Progenitor cell of endocrine pancreas (in vitro differentiated cells): ENCODE results near the gene RRP36. TPM values are rescaled to one million over a fixed set of nuclear protein-coding genes. Genes with fewer than 3 reads are reported as not detected.

ENCODE experiments used
- DNase-seq: peaks from one replicate; pipeline ENCODE4 v3.0.0; 2021; ENCODE audit warnings: low spot score; ENCODE audit not compliant: unreplicated experiment
- H3K27ac Mint-ChIP-seq: 2 replicates; pipeline ENCODE4 v1.8.0; 2021; ENCODE audit warnings: mild to moderate bottlenecking, moderate library complexity, mixed read lengths
- H3K27me3 Mint-ChIP-seq: 2 replicates; pipeline ENCODE4 v1.8.0; 2021; ENCODE audit warnings: mixed read lengths
- H3K36me3 Mint-ChIP-seq: 2 replicates; pipeline ENCODE4 v1.8.0; 2022; ENCODE audit warnings: mixed read lengths; ENCODE audit not compliant: insufficient read depth
- H3K4me1 Mint-ChIP-seq: 2 replicates; pipeline ENCODE4 v1.8.0; 2021; ENCODE audit warnings: low read depth, mixed read lengths
- H3K4me3 Mint-ChIP-seq: 2 replicates; pipeline ENCODE4 v1.8.0; 2021; ENCODE audit warnings: low read depth, mild to moderate bottlenecking, moderate library complexity, mixed read lengths
- H3K9me3 Mint-ChIP-seq: 2 replicates; pipeline ENCODE4 v1.8.0; 2021; ENCODE audit warnings: low read depth, mixed read lengths
- total RNA-seq: library from RNA; stranded (reverse); gene quantifications from 2 replicates; pipeline ENCODE4 v1.2.1, GENCODE V29; 2021
- TF ChIP-seq, protein P1 (sequence below): fragments of 200-600 bp; sonication (generic); IDR thresholded peaks from one replicate; pipeline ENCODE4 v1.5.0; 2021; ENCODE audit warnings: antibody characterized with exemption, mild to moderate bottlenecking; ENCODE audit not compliant: unreplicated experiment

The RRP36 gene
- total RNA-seq, 1 donor from 2014 or later, result 62.4 TPM

DNA sequence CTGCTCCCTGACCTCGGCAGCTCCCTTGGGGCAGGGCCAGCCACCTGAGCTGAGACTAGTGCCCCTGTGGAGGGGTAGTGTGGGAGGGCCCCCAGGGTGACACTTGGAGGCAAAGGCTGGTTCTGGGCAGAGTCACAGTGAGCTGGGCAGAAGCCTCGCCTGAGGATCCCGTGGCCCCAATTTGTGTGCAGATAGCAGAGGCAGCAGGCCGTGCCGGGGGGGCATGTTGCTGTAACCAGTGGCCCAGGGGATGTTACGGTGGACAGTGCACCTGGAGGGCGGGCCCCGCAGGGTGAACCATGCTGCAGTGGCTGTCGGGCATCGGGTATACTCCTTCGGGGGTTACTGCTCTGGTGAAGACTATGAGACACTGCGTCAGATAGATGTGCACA is 4.5 kb upstream of the RRP36 start:
- DNase-seq, result no peak
- Mint-ChIP-seq H3K4me1 (peaks cover 30% of the 10 kb centered on the region), H3K4me3 (no peak overlapping the region), H3K27me3 (no peaks in the 10 kb centered on the region), H3K27ac (peak overlapping the region; percentile 64), H3K36me3 (peaks cover 6% of the 10 kb centered on the region), H3K9me3 (no peaks in the 10 kb centered on the region)
- TF ChIP-seq, protein P1, sequence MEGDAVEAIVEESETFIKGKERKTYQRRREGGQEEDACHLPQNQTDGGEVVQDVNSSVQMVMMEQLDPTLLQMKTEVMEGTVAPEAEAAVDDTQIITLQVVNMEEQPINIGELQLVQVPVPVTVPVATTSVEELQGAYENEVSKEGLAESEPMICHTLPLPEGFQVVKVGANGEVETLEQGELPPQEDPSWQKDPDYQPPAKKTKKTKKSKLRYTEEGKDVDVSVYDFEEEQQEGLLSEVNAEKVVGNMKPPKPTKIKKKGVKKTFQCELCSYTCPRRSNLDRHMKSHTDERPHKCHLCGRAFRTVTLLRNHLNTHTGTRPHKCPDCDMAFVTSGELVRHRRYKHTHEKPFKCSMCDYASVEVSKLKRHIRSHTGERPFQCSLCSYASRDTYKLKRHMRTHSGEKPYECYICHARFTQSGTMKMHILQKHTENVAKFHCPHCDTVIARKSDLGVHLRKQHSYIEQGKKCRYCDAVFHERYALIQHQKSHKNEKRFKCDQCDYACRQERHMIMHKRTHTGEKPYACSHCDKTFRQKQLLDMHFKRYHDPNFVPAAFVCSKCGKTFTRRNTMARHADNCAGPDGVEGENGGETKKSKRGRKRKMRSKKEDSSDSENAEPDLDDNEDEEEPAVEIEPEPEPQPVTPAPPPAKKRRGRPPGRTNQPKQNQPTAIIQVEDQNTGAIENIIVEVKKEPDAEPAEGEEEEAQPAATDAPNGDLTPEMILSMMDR, result no peak

DNA sequence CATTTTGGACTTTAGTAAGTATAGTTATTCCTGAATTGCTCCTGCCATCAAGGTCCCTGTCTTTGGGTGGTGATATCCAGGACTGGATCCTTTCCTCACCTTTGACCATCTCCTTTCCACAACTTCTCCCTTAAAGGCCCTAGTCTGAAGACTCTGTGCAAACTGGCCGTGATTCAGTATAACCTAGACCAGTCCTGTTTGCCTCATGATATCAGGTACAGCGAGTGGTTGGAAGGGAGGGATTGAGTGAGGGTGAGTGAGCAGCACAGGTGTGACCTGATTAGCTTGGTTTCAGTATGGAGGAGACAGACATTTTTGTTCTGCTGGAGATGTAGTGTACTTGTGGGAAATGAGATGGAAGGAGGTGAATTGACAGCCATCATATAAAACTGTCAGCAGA is 2.3 kb upstream of the RRP36 start:
- no peaks in the 10 kb centered on the region for H3K9me3 Mint-ChIP-seq
- H3K4me1 Mint-ChIP-seq, result peaks cover 12% of the 10 kb centered on the region
- H3K36me3 Mint-ChIP-seq, result peaks cover 6% of the 10 kb centered on the region
- no peaks in the 10 kb centered on the region for H3K27me3 Mint-ChIP-seq
- TF ChIP-seq, protein P1, result no peak
- peak overlapping the region; percentile 22 for H3K27ac Mint-ChIP-seq
- no peak for DNase-seq
- no peak overlapping the region for H3K4me3 Mint-ChIP-seq

DNA sequence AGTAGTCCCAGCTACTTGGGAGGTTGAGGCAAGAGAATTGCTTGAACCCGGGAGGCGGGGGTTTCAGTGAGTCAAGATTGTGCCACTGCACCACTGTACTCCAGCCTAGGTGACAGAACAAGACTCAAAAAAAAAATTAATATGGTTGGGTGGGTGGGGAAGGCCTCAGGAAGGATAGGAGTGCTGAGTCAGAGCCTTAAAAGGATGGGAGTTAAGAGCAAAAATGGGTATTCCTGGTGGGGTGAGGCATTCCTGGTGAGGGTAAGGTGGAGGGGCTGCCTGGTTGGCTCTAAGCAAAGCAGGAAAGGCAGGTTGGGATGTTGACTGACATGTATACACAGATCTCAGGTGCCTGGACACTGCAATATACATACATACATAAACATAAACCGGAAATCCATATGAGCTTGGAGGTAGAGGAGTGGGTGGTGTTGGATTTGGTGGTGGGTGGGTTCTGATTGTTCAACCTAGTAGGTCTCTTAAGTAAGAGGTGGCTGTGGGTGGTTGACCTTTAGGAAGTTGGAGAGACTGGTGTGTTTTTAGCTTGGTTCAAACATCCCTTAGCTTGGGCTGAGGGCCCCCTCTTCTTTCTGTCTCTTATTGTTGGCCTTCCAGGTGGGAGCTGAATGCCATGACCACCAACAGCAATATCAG is 1.2 kb upstream of the RRP36 start:
- TF ChIP-seq, protein P1, result no peak
- peak overlapping the region; percentile 58 for H3K4me3 Mint-ChIP-seq
- no peak overlapping the region for H3K27ac Mint-ChIP-seq
- H3K4me1 Mint-ChIP-seq, result peaks cover 5% of the 10 kb centered on the region
- H3K27me3 Mint-ChIP-seq, result no peaks in the 10 kb centered on the region
- no peaks in the 10 kb centered on the region for H3K9me3 Mint-ChIP-seq
- DNase-seq, result no peak
- H3K36me3 Mint-ChIP-seq, result peaks cover 12% of the 10 kb centered on the region

DNA sequence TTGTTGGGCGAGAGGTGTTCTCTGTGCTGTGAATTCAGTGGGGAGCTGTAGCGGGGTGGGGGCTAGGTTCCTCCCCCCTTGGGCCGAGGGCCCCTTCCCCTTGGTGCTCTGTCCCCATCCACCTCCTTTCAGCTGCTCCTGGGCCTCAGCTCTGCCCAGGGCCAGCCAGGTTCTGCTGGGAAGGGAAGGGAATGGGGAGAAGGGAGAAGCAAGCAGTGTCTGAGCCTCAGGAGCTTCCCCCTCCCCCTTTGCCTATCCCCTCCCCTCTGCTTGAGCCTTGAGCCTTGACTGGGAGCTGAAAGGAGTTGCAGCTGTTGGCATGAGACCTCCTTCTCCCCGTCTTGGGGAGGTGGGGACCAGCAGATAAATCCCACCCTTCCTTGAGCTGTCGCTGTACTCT is 576 bp upstream of the RRP36 start:
- Mint-ChIP-seq H3K4me1 (peaks cover 4% of the 10 kb centered on the region), H3K4me3 (peak overlapping the region; percentile 98), H3K9me3 (no peaks in the 10 kb centered on the region), H3K27ac (peak overlapping the region; percentile 71), H3K27me3 (no peaks in the 10 kb centered on the region), H3K36me3 (peaks cover 12% of the 10 kb centered on the region)
- TF ChIP-seq, protein P1, result no peak
- DNase-seq, result no peak

DNA sequence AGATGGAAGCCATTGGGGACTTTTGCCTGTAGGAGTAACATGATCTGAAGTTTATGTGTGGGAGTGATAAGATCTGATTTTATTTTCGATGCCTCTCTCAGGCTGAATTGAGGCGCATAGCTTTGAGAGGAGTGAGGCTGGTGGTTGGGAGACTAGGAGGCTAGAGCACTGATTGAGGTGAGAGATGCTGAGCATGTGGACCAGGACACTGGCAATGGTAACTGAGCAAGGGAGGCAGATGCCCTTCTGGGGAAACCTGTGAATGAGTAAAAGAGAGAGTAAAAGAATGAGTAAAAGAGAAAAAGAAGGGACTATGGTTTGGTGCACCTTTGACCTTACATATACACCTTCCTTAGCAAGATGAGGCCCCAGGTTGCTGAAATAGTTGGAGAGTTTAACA is 3.0 kb downstream of the RRP36 start:
- Mint-ChIP-seq H3K27me3 (no peaks in the 10 kb centered on the region), H3K36me3 (peaks cover 17% of the 10 kb centered on the region), H3K27ac (no peak overlapping the region), H3K4me3 (peak overlapping the region; percentile 44), H3K9me3 (no peaks in the 10 kb centered on the region), H3K4me1 (no peaks in the 10 kb centered on the region)
- TF ChIP-seq, protein P1, result no peak
- DNase-seq, result no peak
